Measurements from ENCODE around the gene SLC35B4.

Gene SLC35B4

GRCh38 chr7:134246761-134247160 is 70.0 kb downstream of the SLC35B4 start:
- H3K4me3 ChIP-seq (ENCODE audit: low read length), result no peak overlapping the region
- DNase-seq (ENCODE audit: low read depth, low spot score), result no peak

- no peak for DNase-seq (ENCODE audit: low read depth, low spot score)
- no peak overlapping the region for H3K4me3 ChIP-seq (ENCODE audit: low read length)
Observed at GRCh38 chr7:134246347-134246746, 70.4 kb downstream of the SLC35B4 start.

- H3K4me3 ChIP-seq (ENCODE audit: low read length), result no peak overlapping the region
- DNase-seq (ENCODE audit: low read depth, low spot score), result peak; percentile 54
Observed at GRCh38 chr7:134245253-134245652, 71.5 kb downstream of the SLC35B4 start.

Measured in Jurkat, Clone E6-1 (cell line).